Endothelial cell of umbilical vein (primary cell): ENCODE data around the gene MICAL3. TPM values are rescaled to one million over a fixed set of nuclear protein-coding genes. Genes with fewer than 3 reads are reported as not detected.

Experiments
- BruUV-seq: library from RNA; stranded (reverse); fragments of 400-500 nt; replicated peaks from 2 replicates; lab custom pipeline; 2021; lab: Mats Ljungman, UMichigan
- CTCF ChIA-PET: fragments of 300-600, 350-600 bp; sonication (Branson Sonifier 250); formaldehyde crosslinking; loops from one replicate; lab custom pipeline; 2021; ENCODE audit warnings: antibody characterized with exemption, inconsistent platforms; lab: Charles Lee
- POLR2A ChIA-PET: fragments of 300-600, 350-600 bp; sonication (Branson Sonifier 250); formaldehyde crosslinking; loops from one replicate; lab custom pipeline; 2021; ENCODE audit warnings: antibody characterized with exemption, inconsistent platforms; lab: Charles Lee
- DNase-seq: peaks from one replicate; pipeline ENCODE4 v3.0.0-alpha.2; 2011; ENCODE audit warnings: low read depth, low spot score
- FAIRE-seq: peaks from 2 replicates; lab custom pipeline; 2011; peaks lifted over from hg19 to GRCh38; lab: Jason Lieb, UNC
- H2AFZ ChIP-seq: 2 replicates; pipeline ENCODE4 v1.6.0; 2012; ENCODE audit warnings: low read depth, low read length, control low read depth, inconsistent platforms
- H3K27ac ChIP-seq: 2 replicates; pipeline ENCODE4 v1.5.1; 2011; ENCODE audit warnings: low read depth, mild to moderate bottlenecking, control low read depth, low read length, moderate library complexity; ENCODE audit not compliant: insufficient read depth
- H3K27me3 ChIP-seq, 2 experiments: 2 replicates each; pipeline versions ENCODE4 v1.6.0 to v1.6.1; 2011; ENCODE audit warnings: low read length in 2 of 2, mixed read lengths in 1 of 2; ENCODE audit not compliant: control insufficient read depth in 2 of 2, insufficient read depth in 2 of 2
- H3K36me3 ChIP-seq, 2 experiments: 2 replicates in 1 of 2; 3 replicates in 1 of 2; pipeline ENCODE4 v1.5.1; 2011; ENCODE audit warnings: low read length in 2 of 2, mild to moderate bottlenecking in 1 of 2, moderate library complexity in 1 of 2; ENCODE audit not compliant: control insufficient read depth in 2 of 2, insufficient read depth in 2 of 2; ENCODE audit errors: extremely low read depth in 1 of 2
- H3K4me1 ChIP-seq: 3 replicates; pipeline ENCODE4 v1.5.1; 2011; ENCODE audit warnings: mild to moderate bottlenecking, low read length; ENCODE audit not compliant: control insufficient read depth, insufficient read depth; ENCODE audit errors: extremely low read depth
- H3K4me2 ChIP-seq: 2 replicates; pipeline ENCODE4 v1.6.1; 2011; ENCODE audit warnings: low read length, control low read depth, mixed read lengths; ENCODE audit not compliant: insufficient read depth
- H3K4me3 ChIP-seq, 3 experiments: fragments of 200-600 bp in 1 of 3; sonication (generic), shearing (Covaris generic) in 1 of 3; replicated peaks in 1 of 3; 2 replicates each; pipeline ENCODE4 v1.5.1; 2011 to 2016; ENCODE audit warnings: control low read depth in 3 of 3, low read length in 3 of 3, mild to moderate bottlenecking in 2 of 3, inconsistent platforms in 1 of 3, low read depth in 1 of 3, moderate library complexity in 1 of 3; ENCODE audit not compliant: insufficient read depth in 1 of 3
- H3K79me2 ChIP-seq: 2 replicates; pipeline ENCODE4 v1.6.0; 2012; ENCODE audit warnings: low read length, inconsistent platforms; ENCODE audit not compliant: control insufficient read depth, insufficient read depth
- H3K9ac ChIP-seq: replicated peaks from 2 replicates; pipeline ENCODE3; 2011; ENCODE audit warnings: low read length, control low read depth; ENCODE audit not compliant: insufficient read depth; ENCODE audit errors: extremely low read depth
- H3K9me1 ChIP-seq: replicated peaks from 3 replicates; pipeline ENCODE4 v1.6.0; 2011; ENCODE audit warnings: mild to moderate bottlenecking, low read length; ENCODE audit not compliant: control insufficient read depth, insufficient read depth; ENCODE audit errors: extremely low read depth
- H3K9me3 ChIP-seq: replicated peaks from 2 replicates; pipeline ENCODE4 v1.5.1; 2012; ENCODE audit warnings: low read length, inconsistent platforms; ENCODE audit not compliant: control insufficient read depth, insufficient read depth
- H4K20me1 ChIP-seq: replicated peaks from 2 replicates; pipeline ENCODE3; 2011; ENCODE audit warnings: mild to moderate bottlenecking, low read length; ENCODE audit not compliant: control insufficient read depth, insufficient read depth; ENCODE audit errors: extremely low read depth
- CTCF ChIP-seq, 2 donors: IDR thresholded peaks; 1 replicate in 1 of 2; 2 replicates in 1 of 2; pipeline ENCODE4 v1.5.1; 2011; ENCODE audit warnings: low read length in 2 of 2, mild to moderate bottlenecking in 2 of 2, moderate library complexity in 2 of 2, control low read depth in 1 of 2, inconsistent platforms in 1 of 2, low read depth in 1 of 2; ENCODE audit not compliant: insufficient read depth in 1 of 2; ENCODE audit errors: extremely low read depth in 1 of 2
- EZH2 ChIP-seq: IDR thresholded peaks from 2 replicates; pipeline ENCODE4 v1.6.1; 2012; ENCODE audit warnings: borderline replicate concordance, low read depth, mild to moderate bottlenecking, moderate library complexity, low read length, inconsistent platforms; ENCODE audit not compliant: severe bottlenecking
- FOS ChIP-seq: IDR thresholded peaks from 2 replicates; pipeline ENCODE4 v1.6.1; 2011; ENCODE audit warnings: mild to moderate bottlenecking, low read length, moderate library complexity, borderline replicate concordance; ENCODE audit not compliant: insufficient read depth
- GATA2 ChIP-seq: IDR thresholded peaks from 2 replicates; pipeline ENCODE4 v1.7.0; 2011; ENCODE audit warnings: low read depth, mild to moderate bottlenecking, moderate library complexity, mixed read lengths, low read length; ENCODE audit not compliant: insufficient read length, insufficient read depth
- JUN ChIP-seq: IDR thresholded peaks from 2 replicates; pipeline ENCODE4 v1.6.1; 2011; ENCODE audit warnings: borderline replicate concordance, low read depth; ENCODE audit not compliant: insufficient read length, insufficient read depth
- MYC ChIP-seq: IDR thresholded peaks from one replicate; pipeline ENCODE4 v1.6.1; 2011; ENCODE audit warnings: mild to moderate bottlenecking, low read depth, low read length
- POLR2A ChIP-seq: IDR thresholded peaks from 2 replicates; pipeline ENCODE4 v1.6.1; 2012; ENCODE audit warnings: low read depth, mild to moderate bottlenecking, control low read depth, low read length
- POLR2AphosphoS5 ChIP-seq: IDR thresholded peaks from 2 replicates; pipeline ENCODE4 v1.6.1; 2012; ENCODE audit warnings: low read depth, mild to moderate bottlenecking, control low read depth, low read length, moderate library complexity; ENCODE audit not compliant: insufficient read depth
- dilution Hi-C: fragments of 300-500 bp; cut with MboI; formaldehyde crosslinking; loops from one replicate; pipeline ENCODE4 v1.15.0; 2019; ENCODE audit warnings: low sequenced_read_pairs; ENCODE audit not compliant: extremely low pct_ligation_motif_present
- intact Hi-C: fragments of 100-400 bp; cut with micrococcal nuclease; formaldehyde crosslinking; loops from one replicate; pipeline ENCODE4 v1.10.0; 2022
- polyA plus RNA-seq, 4 experiments: library from polyadenylated mRNA; depleted of rRNA in 3 of 4; stranded (reverse) in 3 of 4; unstranded in 1 of 4; fragments of >200 nt; gene quantifications; 2 replicates each; pipeline versions ENCODE4 v1.2.1 to v1.2.3, GENCODE V29; 2011 to 2012; ENCODE audit warnings: missing spikeins in 1 of 4
- total RNA-seq: library from RNA; stranded (reverse); gene quantifications from 2 replicates; pipeline ENCODE4 v1.2.3, GENCODE V29; 2021
- TF ChIP-seq, protein P1 (sequence below): IDR thresholded peaks from 2 replicates; pipeline ENCODE4 v1.6.1; 2011; ENCODE audit not compliant: insufficient read depth, insufficient read length

Gene MICAL3
- total and polyA plus RNA-seq, 2 donors (not counting 3 experiments of a cell fraction or from before 2014, with no cell fraction given): 14.5 to 63.7 TPM

- intact Hi-C loops: loop anchor here (10.0 kb wide), 1 partner anchor 435 kb away; the partner anchor contains the start of gene BCL2L13
- Histone ChIP-seq H3K27me3 (peaks cover 25 to 31% of the 10 kb centered on the region in 2 experiments), H3K4me2 (no peak overlapping the region), H3K4me3 (no peak overlapping the region), H3K27ac (no peak overlapping the region), H3K4me1 (no peaks in the 10 kb centered on the region), H3K79me2 (no peaks in the 10 kb centered on the region), H2AFZ (no peak overlapping the region), H3K9ac (no peak overlapping the region), H3K36me3 (no peaks in the 10 kb centered on the region), H4K20me1 (no peaks in the 10 kb centered on the region), H3K9me1 (no peaks in the 10 kb centered on the region), H3K9me3 (no peaks in the 10 kb centered on the region)
- DNase-seq (no peak), FAIRE-seq (no peak)
- POLR2A ChIA-PET: no interaction called here
- CTCF ChIA-PET: no interaction called here
- dilution Hi-C loops: no loop called here
- TF ChIP-seq POLR2A (no peak), MYC (no peak), EZH2 (no peak)
- BruUV-seq: no TSS peak
These were observed 45.7 kb upstream of the MICAL3 start for GRCh38 chr22:18070041-18070440.

DNA sequence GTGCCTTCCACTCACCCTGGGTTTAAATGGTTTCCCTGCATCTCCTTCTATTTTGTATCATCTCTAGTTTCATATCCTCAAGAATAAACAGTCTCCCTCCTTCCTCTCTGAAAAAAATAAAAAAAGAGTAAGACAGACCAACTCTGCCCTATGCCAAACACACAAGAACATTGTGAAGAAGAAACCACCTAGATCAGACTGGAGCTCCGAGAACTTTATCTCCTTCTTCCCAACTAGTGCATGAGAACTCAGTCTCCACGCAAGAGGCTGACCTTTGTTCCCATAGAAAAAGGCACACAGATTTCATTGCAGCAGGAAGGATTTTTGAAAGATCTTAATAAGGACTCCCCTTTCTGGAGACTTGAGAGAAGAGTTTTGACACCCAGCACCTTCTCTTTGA lies 44.7 kb upstream of the MICAL3 start:
- dilution Hi-C loops: no loop called here
- Histone ChIP-seq H3K9me1 (no peaks in the 10 kb centered on the region), H3K36me3 (no peaks in the 10 kb centered on the region), H3K4me1 (no peaks in the 10 kb centered on the region), H3K27ac (no peak overlapping the region), H3K9me3 (no peaks in the 10 kb centered on the region), H3K4me3 (no peak overlapping the region), H3K79me2 (no peaks in the 10 kb centered on the region), H4K20me1 (no peaks in the 10 kb centered on the region), H3K4me2 (no peak overlapping the region), H2AFZ (no peak overlapping the region), H3K9ac (no peak overlapping the region), H3K27me3 (peaks cover 25 to 31% of the 10 kb centered on the region in 2 experiments)
- intact Hi-C loops: no loop called here
- POLR2A ChIA-PET: no interaction called here
- TF ChIP-seq GATA2 (no peak), EZH2 (no peak), JUN (no peak), FOS (no peak), POLR2A (no peak), POLR2AphosphoS5 (no peak), MYC (no peak), CTCF (IDR thresholded peaks at IDR 0.05; ENCODE audit: extremely low read depth in 1 of 2, insufficient read depth in 1 of 2, low read depth in 1 of 2, low read length in 2 of 2) (no peak)
- TF ChIP-seq, protein P1, sequence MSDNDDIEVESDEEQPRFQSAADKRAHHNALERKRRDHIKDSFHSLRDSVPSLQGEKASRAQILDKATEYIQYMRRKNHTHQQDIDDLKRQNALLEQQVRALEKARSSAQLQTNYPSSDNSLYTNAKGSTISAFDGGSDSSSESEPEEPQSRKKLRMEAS: no peak
- DNase-seq (no peak), FAIRE-seq (no peak)
- BruUV-seq: no TSS peak
- CTCF ChIA-PET: no interaction called here
